22Rv1 (cell line): ENCODE measurements around the gene PDCD11.
"Not testable (repeated sequence)": the region's sequence is repeated elsewhere in the genome, so short reads cannot be mapped to it uniquely, and the experiment has no call there.

Experiments used
- CTCF ChIP-seq: fragments of 450-650 bp; IDR thresholded peaks from 2 replicates; pipeline ENCODE4 v1.5.1; 2017; ENCODE audit warnings: mild to moderate bottlenecking
- ZFX ChIP-seq: fragments of 450-650 bp; IDR thresholded peaks from 2 replicates; pipeline ENCODE4 v1.6.1; 2017; ENCODE audit warnings: antibody characterized with exemption, borderline replicate concordance

- peak; percentile 27 for TF ChIP-seq CTCF
- TF ChIP-seq ZFX = not testable (repeated sequence)
These were observed 20.7 kb downstream of the PDCD11 start for GRCh38 chr10:103417148-103417469.
